HG03460 (cell line): ENCODE data around the gene POM121L2.

Experiments
- ATAC-seq: cut with Tn5 transposase; IDR thresholded peaks from one replicate; pipeline ENCODE4 v1.9.1; 2021; ENCODE audit not compliant: unreplicated experiment

Gene POM121L2

GRCh38 chr6:27312146-27312949, at the start of gene POM121L2:
Gene POM121L2 (minus strand): TSS chr6:27312273. CDS start chr6:27312170, 103 bp downstream.
- no peak for ATAC-seq

- no peak for ATAC-seq
These were observed 47.2 kb upstream of the POM121L2 start for GRCh38 chr6:27359231-27359630.

GRCh38 chr6:27358786-27359185, 46.7 kb upstream of the POM121L2 start:
- ATAC-seq: no peak

- ATAC-seq: no peak
These were observed 40.8 kb upstream of the POM121L2 start for GRCh38 chr6:27352850-27353249.

DNA sequence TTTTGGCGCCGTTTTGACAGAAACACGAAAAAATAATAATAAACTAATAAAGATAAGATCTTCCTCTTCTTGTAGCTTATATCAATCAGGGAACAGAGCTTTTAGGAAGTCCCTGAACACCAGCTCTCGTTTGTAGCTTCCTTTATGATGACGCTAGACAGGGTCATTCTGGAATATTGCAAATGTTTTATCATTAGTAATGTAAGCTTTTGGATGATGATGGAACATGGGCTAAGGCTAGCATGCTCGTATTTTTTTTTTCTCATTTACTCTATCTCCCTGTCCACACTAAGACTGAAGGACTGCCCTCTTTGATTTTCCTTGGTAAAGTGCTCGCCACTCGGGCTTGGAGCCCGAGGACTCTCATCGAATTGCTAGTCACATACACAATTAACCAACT, 22.1 kb upstream of the POM121L2 start:
- ATAC-seq: no peak

GRCh38 chr6:27333642-27334040, 21.6 kb upstream of the POM121L2 start:
- no peak for ATAC-seq

GRCh38 chr6:27332692-27333641, 20.9 kb upstream of the POM121L2 start:
- ATAC-seq: no peak

GRCh38 chr6:27327023-27327738, 15.1 kb upstream of the POM121L2 start:
- ATAC-seq: no peak

DNA sequence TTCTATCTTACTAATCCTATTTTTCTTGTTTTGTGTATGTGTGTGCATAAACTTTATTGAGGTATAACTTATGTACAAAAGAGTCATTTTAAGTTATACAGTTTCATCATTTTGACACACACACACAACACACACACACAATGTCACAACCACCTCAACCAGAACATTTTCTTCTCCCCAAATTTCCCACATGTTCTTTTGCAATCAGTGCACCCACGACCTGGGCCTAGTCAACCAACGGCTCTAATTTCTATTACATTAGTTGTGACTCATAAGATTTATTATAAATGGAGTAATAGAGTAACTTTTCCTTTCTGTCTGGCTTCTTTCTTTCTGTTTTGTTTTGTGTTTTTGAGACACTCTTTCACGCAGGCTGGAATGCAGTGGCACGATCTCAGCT, 9.8 kb upstream of the POM121L2 start:
- no peak for ATAC-seq

GRCh38 chr6:27321370-27321769, 9.3 kb upstream of the POM121L2 start:
- ATAC-seq: no peak

GRCh38 chr6:27318973-27319372, 6.9 kb upstream of the POM121L2 start:
- no peak for ATAC-seq

DNA sequence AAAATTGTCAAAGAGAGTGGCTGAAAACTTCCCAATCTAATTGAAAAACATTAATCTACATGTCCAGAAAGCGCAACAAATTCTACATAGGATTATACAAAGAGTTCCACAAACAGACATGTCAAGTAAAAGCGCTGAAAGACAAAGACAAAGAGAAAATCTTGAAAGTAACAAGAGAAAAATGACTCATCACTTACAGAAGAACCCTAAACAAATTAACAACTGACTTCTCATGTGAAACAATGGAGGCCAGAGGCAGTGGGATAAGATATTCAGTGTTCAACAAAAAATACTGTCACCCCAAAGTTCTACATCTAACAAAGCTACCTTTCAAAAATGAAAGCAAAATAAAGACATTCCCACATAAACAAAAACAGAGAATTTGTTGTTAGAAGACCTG, 2.0 kb upstream of the POM121L2 start:
- ATAC-seq: no peak

- no peak for ATAC-seq
These were observed 838 bp upstream of the POM121L2 start for GRCh38 chr6:27312950-27313271.

DNA sequence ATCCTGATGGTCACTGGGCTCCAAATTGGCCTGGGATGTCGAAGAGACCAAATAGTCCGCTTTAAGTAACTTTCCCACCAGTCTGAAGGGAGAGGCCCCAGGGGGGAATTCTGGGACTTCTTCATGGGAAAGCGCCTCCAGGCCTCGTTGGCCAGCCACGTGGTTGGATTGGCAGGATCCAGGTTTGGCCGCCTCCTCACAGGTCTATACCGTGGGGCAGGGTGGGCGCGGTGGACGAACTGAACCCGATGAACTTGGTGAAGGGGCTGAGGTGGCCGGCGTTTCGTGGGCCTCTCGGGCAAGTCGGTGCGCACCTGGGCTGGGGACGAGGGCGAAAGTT, 297 bp downstream of the POM121L2 start:
- no peak for ATAC-seq

- ATAC-seq: no peak
These were observed 8.3 kb downstream of the POM121L2 start for GRCh38 chr6:27303613-27304272.

DNA sequence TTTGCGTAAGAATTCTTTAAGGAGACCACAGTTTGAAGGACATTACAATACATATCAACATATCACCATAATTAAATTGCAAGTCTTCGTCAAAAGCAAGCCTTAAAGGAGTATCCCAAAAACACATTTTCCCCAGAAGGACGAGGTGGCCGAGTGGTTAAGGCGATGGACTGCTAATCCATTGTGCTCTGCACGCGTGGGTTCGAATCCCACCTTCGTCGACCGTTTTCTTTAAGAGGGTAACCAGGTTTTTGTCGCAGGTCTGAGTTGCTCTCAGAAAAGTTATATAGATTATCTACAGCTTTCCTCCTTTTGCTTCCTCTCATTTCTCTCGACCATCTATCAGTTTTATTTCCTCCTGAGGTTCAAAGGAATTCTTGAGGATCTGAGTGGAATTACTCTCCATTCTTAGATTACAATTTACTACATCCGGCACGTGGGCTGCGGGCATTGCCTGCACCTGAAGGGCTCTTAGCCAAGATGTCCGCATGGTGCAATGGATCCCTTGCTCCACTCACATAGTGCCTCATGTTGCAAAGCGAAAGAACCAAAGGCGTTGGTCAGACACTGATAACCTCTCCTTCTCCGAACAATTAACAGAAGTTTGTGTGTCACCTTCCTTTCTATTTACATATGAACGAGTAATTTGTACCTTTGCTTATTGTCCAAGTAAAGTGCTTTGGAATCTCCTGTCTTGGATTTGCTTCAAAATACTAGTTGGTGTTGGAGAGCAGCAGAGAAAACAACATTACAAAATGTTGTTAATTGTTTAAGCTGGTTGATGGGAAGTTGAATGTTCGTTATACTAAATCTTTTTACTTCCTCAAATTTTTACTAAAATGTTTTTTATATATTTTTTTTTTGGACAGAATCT, 14.0 kb downstream of the POM121L2 start:
- no peak for ATAC-seq

DNA sequence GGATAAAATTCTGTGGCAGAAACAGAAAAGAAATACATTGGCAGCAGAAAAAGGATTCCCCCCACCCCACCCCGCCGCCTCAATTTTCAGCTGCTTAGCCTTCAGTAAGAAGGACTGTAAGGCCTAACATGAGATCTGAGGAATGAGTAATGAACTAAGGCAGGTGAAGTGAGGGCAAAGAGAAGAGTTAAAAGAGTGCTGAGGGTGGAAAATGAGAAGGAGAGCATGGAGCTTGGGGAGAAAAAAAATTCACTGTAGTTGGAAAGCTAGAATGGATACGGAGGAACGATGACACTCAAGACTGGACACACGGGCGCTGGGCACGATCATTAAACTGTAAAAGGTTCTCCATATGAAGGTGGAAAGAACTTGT, 14.6 kb downstream of the POM121L2 start:
- no peak for ATAC-seq

DNA sequence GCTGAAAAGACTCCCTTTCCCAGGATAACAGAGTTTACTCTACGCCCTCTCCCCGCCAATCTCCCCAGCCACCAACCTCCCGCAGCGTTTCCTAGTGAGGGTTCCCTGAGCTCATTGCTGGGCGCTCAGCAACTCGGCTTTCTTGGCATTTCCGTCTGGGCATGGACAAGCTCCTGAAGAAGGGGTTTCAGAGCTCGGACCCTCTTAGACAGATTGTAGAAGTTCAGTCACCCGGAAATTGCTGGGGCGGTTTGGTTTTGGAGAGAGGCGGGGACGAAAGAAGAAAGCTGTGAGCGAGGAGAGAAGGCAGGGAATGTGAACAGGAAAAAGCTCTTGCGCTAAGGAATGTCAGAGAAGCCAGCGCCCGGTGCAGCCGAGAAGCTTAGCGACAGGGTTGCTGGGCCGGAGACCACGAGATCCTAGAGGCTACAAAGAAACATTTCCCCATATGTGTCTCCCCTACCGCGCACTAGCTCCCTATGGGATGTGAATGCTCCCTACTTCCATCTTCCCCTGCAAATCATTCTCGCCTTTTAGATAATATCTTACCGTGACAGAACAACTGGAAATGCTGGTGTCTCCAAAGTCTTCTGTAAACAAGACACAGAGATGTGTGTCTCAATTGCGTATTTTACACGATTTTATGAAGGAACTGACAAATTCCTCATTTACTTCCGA, 15.8 kb downstream of the POM121L2 start:
- no peak for ATAC-seq

GRCh38 chr6:27295301-27296079, 16.6 kb downstream of the POM121L2 start:
- no peak for ATAC-seq
